ENCODE measurements around the gene PDZD2.

PDZD2 gene

DNA sequence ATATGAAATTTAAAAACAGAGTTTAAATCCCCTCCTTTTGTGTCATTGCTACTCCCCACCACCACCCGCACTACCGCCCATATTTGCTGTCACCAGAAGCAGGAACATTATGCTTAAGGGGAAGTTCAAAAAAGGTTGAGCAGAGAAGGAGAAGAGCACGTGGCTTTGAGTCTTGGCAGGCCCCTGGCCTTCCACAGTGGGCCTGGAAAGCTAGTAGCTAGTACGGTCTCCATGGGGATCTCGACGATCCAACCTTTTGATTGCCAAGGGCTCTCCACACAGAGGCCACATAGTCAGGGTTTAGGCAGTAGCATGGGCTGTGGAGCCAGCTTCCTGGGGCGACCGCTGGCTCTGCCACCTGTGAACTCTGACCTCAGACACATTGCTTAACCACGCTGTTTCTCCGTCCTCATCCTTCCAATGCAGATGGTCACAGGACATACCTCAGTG, 445.1 kb downstream of the PDZD2 start:
- TF ChIP-seq, protein P1, sequence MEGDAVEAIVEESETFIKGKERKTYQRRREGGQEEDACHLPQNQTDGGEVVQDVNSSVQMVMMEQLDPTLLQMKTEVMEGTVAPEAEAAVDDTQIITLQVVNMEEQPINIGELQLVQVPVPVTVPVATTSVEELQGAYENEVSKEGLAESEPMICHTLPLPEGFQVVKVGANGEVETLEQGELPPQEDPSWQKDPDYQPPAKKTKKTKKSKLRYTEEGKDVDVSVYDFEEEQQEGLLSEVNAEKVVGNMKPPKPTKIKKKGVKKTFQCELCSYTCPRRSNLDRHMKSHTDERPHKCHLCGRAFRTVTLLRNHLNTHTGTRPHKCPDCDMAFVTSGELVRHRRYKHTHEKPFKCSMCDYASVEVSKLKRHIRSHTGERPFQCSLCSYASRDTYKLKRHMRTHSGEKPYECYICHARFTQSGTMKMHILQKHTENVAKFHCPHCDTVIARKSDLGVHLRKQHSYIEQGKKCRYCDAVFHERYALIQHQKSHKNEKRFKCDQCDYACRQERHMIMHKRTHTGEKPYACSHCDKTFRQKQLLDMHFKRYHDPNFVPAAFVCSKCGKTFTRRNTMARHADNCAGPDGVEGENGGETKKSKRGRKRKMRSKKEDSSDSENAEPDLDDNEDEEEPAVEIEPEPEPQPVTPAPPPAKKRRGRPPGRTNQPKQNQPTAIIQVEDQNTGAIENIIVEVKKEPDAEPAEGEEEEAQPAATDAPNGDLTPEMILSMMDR (IDR thresholded peaks at IDR 0.05; ENCODE audit: control insufficient read depth, insufficient read depth, low read depth, low read length, missing control alignments) = no peak
- DNase-seq (ENCODE audit: low read depth) = no peak
- H3K4me3 ChIP-seq (ENCODE audit: control insufficient read depth, low read depth, low read length) = no peak overlapping the region

DNA sequence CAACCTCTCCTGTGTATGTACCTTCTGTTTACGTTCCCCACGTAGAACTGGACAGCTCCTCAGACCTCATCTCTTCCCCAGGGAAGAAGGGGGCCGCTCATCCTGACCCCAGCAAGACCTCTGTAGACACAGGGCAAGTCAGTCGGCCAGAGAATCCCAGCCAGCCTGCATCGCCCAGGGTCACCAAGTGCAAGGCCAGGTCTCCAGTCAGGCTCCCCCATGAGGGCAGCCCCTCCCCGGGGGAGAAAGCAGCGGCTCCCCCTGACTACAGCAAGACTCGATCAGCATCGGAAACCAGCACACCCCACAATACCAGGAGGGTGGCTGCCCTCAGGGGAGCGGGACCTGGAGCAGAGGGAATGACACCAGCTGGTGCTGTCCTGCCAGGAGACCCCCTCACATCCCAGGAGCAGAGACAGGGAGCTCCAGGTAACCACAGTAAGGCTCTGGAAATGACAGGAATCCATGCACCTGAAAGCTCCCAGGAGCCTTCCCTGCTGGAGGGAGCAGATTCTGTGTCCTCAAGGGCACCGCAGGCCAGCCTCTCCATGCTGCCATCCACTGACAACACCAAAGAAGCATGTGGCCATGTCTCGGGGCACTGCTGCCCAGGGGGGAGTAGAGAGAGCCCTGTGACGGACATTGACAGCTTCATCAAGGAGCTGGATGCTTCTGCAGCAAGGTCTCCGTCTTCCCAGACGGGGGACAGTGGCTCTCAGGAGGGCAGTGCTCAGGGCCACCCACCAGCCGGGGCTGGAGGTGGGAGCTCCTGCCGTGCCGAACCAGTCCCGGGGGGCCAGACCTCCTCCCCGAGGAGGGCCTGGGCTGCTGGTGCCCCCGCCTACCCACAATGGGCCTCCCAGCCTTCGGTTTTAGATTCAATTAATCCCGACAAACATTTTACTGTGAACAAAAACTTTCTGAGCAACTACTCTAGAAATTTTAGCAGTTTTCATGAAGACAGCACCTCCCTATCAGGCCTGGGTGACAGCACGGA, 448.5 kb downstream of the PDZD2 start:
- no peak for DNase-seq (ENCODE audit: low read depth)
- no peak overlapping the region for H3K4me3 ChIP-seq (ENCODE audit: control insufficient read depth, low read depth, low read length)
- TF ChIP-seq, protein P1 (IDR thresholded peaks at IDR 0.05; ENCODE audit: control insufficient read depth, insufficient read depth, low read depth, low read length, missing control alignments) = no peak

DNA sequence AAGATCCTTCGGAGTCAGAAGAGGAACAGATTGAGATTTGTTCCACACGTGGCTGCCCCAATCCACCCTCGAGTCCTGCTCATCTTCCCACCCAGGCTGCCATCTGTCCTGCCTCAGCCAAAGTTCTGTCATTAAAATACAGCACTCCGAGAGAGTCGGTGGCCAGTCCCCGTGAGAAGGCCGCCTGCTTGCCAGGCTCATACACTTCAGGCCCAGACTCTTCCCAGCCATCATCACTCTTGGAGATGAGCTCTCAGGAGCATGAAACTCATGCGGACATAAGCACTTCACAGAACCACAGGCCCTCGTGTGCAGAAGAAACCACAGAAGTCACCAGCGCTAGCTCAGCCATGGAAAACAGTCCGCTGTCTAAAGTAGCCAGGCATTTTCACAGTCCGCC, 449.3 kb downstream of the PDZD2 start:
- TF ChIP-seq, protein P1 (IDR thresholded peaks at IDR 0.05; ENCODE audit: control insufficient read depth, insufficient read depth, low read depth, low read length, missing control alignments) = no peak
- H3K4me3 ChIP-seq (ENCODE audit: control insufficient read depth, low read depth, low read length) = no peak overlapping the region
- DNase-seq (ENCODE audit: low read depth) = no peak

DNA sequence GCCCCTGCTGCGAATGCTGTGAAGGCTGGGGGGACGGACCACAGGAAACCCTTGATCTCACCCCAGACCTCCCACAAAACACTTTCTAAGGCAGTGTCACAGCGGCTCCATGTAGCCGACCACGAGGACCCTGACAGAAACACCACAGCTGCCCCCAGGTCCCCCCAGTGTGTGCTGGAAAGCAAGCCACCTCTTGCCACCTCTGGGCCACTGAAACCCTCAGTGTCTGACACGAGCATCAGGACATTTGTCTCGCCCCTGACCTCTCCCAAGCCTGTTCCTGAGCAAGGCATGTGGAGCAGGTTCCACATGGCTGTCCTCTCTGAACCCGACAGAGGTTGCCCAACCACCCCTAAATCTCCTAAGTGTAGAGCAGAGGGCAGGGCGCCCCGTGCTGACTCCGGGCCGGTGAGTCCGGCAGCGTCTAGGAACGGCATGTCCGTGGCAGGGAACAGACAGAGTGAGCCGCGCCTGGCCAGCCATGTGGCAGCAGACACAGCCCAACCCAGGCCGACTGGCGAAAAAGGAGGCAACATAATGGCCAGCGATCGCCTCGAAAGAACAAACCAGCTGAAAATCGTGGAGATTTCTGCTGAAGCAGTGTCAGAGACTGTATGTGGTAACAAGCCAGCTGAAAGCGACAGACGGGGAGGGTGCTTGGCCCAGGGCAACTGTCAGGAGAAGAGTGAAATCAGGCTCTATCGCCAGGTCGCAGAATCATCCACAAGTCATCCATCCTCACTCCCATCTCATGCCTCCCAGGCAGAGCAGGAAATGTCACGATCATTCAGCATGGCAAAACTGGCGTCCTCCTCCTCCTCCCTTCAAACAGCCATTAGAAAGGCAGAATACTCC, 450.4 kb downstream of the PDZD2 start:
- H3K4me3 ChIP-seq (ENCODE audit: control insufficient read depth, low read depth, low read length) = no peak overlapping the region
- no peak for DNase-seq (ENCODE audit: low read depth)
- TF ChIP-seq, protein P1 (IDR thresholded peaks at IDR 0.05; ENCODE audit: control insufficient read depth, insufficient read depth, low read depth, low read length, missing control alignments) = no peak

DNA sequence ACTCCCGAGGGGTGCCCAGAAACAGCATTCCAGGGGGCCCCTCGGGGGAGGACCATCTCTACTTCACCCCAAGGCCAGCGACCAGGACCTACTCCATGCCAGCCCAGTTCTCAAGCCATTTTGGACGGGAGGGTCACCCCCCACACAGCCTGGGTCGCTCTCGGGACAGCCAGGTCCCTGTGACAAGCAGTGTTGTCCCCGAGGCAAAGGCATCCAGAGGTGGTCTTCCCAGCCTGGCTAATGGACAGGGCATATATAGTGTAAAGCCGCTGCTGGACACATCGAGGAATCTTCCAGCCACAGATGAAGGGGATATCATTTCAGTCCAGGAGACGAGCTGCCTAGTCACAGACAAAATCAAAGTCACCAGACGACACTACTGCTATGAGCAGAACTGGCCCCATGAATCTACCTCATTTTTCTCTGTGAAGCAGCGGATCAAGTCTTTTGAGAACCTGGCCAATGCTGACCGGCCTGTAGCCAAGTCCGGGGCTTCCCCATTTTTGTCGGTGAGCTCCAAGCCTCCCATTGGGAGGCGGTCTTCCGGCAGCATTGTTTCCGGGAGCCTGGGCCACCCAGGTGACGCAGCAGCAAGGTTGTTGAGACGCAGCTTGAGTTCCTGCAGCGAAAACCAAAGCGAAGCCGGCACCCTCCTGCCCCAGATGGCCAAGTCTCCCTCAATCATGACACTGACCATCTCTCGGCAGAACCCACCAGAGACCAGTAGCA, 451.3 kb downstream of the PDZD2 start:
- TF ChIP-seq, protein P1 (IDR thresholded peaks at IDR 0.05; ENCODE audit: control insufficient read depth, insufficient read depth, low read depth, low read length, missing control alignments) = no peak
- H3K4me3 ChIP-seq (ENCODE audit: control insufficient read depth, low read depth, low read length) = no peak overlapping the region
- DNase-seq (ENCODE audit: low read depth) = no peak

DNA sequence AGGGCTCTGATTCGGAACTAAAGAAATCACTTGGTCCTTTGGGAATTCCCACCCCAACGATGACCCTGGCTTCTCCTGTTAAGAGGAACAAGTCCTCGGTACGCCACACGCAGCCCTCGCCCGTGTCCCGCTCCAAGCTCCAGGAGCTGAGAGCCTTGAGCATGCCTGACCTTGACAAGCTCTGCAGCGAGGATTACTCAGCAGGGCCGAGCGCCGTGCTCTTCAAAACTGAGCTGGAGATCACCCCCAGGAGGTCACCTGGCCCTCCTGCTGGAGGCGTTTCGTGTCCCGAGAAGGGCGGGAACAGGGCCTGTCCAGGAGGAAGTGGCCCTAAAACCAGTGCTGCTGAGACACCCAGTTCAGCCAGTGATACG, 451.8 kb downstream of the PDZD2 start:
- no peak overlapping the region for H3K4me3 ChIP-seq (ENCODE audit: control insufficient read depth, low read depth, low read length)
- DNase-seq (ENCODE audit: low read depth) = no peak
- TF ChIP-seq, protein P1 (IDR thresholded peaks at IDR 0.05; ENCODE audit: control insufficient read depth, insufficient read depth, low read depth, low read length, missing control alignments) = no peak
